Raji (cell line): ENCODE measurements around the gene STX10.

ENCODE experiments used
- POLR2A ChIP-seq: IDR thresholded peaks from 2 replicates; pipeline ENCODE4 v1.6.1; 2011; ENCODE audit warnings: low read depth, low read length, control low read depth; ENCODE audit not compliant: insufficient read depth

STX10 gene

GRCh38 chr19:13100031-13100588 is 50.1 kb downstream of the STX10 start:
- TF ChIP-seq POLR2A = no peak

- no peak for TF ChIP-seq POLR2A
These were observed 50.8 kb downstream of the STX10 start for GRCh38 chr19:13099073-13099999.

GRCh38 chr19:13098277-13099072 is 51.7 kb downstream of the STX10 start:
- no peak for TF ChIP-seq POLR2A

GRCh38 chr19:13097463-13098258 is 52.5 kb downstream of the STX10 start:
- TF ChIP-seq POLR2A = 0 out of 2 replicates have a peak, but pooled peaks have one; percentile 18

- no peak for TF ChIP-seq POLR2A
These were observed 53.1 kb downstream of the STX10 start for GRCh38 chr19:13097033-13097462.

GRCh38 chr19:13095934-13096927 is 53.9 kb downstream of the STX10 start:
- no peak for TF ChIP-seq POLR2A

- TF ChIP-seq POLR2A = no peak
These were observed 54.8 kb downstream of the STX10 start for GRCh38 chr19:13095393-13095784.

- TF ChIP-seq POLR2A = no peak
These were observed 55.3 kb downstream of the STX10 start for GRCh38 chr19:13094771-13095392.

GRCh38 chr19:13094106-13094504 is 56.1 kb downstream of the STX10 start:
- no peak for TF ChIP-seq POLR2A
